Myocyte (in vitro differentiated cells): ENCODE data around the gene FAM124A. TPM values are rescaled to one million over a fixed set of nuclear protein-coding genes. Genes with fewer than 3 reads are reported as not detected.
A peak's percentile ranks its signal among the peaks of the same experiment; 100 is the strongest.

ENCODE experiments used
- DNase-seq: peaks from one replicate; pipeline ENCODE4 v3.0.0-alpha.2; 2012; ENCODE audit warnings: low read depth
- total RNA-seq: library from RNA; depleted of rRNA; stranded (reverse); fragments of >200 nt; gene quantifications from 2 replicates; pipeline ENCODE4 v1.2.3, GENCODE V29; 2014

The FAM124A gene
- total RNA-seq, 1 donor from 2014 or later = 0.05 TPM

- DNase-seq = no peak
Observed at GRCh38 chr13:51303882-51304281, 81.7 kb downstream of the FAM124A start.

- DNase-seq = no peak
Observed at GRCh38 chr13:51305271-51305967, 83.2 kb downstream of the FAM124A start.

- no peak for DNase-seq
Observed at GRCh38 chr13:51308781-51309180, 86.6 kb downstream of the FAM124A start.

- DNase-seq = peak; percentile 13
Observed at GRCh38 chr13:51311231-51311630, 89.0 kb downstream of the FAM124A start.

GRCh38 chr13:51311957-51312520 lies 89.8 kb downstream of the FAM124A start:
- no peak for DNase-seq

GRCh38 chr13:51313619-51314018 lies 91.4 kb downstream of the FAM124A start:
- no peak for DNase-seq

DNA sequence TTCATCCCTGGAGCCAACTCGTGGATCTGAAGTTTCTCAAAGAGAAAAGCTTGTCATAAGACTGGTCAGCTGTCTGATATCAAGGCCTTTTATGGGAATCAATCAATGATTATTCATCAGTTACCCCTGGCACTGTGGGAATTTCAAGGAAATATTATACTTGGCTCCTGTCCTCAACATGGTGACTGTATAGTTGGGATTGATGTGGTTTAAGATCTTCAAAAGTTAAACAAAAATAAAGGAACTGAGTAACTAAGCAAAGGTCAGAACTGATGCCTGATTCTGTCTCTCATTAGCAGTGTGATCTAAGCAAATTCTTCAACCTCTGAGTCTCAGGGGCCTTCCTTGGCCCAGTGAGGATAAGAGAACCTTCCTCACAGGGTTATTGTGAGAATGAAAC lies 95.1 kb downstream of the FAM124A start:
- no peak for DNase-seq

GRCh38 chr13:51318015-51318414 lies 95.8 kb downstream of the FAM124A start:
- DNase-seq = no peak

GRCh38 chr13:51318876-51319275 lies 96.7 kb downstream of the FAM124A start:
- no peak for DNase-seq

DNA sequence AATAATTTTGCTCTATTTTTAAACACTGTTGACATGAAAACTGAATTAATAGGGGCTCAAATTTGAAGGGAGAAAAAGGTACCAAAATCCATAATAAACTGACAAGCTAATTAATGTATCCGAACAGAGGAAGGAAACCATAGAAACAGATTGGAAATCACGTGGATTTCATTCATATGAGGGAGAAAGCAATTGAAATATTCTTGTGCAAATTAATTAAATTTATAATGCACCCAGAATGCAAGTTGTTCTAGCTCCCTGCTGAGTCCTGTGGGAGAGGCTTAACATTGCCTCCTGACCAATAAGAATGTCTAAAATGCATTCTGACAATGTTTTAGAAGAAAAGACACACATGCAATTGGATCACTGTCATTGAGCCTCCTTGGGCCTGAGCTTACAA lies 99.6 kb downstream of the FAM124A start:
- DNase-seq = no peak

DNA sequence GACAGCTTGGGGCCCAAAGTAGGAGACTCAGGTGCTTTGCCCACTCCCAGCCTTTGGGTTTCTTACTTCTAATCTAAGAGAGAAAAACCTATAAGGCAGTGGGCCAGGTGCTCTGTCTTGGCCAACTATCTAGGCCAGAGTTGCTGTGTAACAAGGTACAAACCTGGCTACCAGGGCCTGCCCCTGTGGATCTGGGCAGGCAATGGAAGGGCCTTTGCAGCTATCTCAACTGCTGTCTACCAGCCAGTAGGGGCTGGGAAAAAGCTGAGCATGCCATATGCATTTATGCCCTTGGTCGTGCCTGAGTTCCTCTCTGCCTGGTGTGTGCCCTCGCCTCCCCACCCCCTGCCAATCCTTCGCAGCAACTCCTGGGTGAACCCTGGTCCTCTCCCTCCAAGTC lies 100.6 kb downstream of the FAM124A start:
- DNase-seq = no peak

DNA sequence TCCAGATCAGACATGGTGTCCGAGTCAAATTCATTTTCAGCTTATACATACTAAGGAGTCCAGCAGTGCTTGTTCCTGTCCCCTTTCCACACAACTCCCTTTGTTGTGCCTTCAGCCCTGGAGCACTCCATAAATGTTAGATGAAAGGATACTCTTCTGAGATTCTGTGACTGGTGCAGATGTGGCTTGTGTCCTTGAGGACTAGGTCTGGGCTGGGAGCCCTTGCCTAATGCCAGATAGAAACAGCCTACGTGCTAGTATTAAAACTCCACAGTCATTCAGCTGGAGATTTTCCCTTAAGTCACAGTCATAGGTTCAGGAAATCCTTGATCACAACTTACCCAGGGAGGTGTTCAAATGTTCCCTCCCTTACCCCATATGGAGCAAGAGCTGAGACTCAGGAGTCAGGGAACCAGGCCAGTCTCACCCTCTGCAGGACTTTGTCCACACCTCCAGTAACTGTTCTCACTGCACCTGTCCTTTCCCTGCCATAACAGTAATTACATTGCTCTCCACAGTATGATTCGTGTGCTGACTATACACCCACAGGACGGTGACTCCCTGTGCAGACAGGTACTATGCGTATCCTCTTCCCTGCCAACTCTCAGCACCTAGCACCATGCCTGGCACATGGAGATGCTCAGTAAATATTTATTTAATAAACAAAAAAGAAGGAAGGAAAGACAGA lies 101.8 kb downstream of the FAM124A start:
- DNase-seq = no peak

DNA sequence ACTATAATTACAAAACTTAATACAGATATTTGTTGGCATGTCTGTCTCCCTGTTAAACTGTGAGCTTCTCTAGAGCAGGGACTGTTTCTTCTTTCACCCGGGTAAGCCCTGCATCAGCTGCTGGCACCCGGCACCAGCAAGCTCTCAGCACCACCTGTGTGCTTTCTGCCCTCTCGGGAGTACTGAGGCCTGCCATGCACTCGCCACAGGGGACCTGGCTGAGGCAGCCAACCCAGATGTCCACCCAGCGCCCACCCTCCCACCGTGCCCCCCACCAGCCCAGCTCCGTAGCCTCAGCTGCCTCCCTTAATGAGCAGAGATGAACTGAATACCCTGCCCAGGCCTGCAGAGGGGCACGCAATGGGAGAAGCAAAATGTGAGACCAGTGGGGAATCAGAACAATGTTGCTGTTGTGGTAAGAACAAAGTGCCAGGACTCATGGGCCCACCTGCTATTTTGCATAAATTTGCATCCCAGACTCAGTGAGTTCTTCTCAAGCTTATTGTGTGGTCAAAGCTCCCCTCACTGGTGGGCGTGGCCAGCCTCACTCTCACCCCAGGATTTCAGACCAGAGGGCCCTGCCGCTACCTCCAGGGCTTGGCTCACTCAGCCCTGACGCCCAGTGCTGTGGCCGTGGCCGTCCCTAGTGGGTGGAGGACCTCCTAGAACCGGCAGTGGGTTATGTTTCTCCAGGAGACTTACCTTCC lies 102.7 kb downstream of the FAM124A start:
- DNase-seq = no peak

- no peak for DNase-seq
Observed at GRCh38 chr13:51325837-51326236, 103.6 kb downstream of the FAM124A start.

- DNase-seq = no peak
Observed at GRCh38 chr13:51326777-51327176, 104.6 kb downstream of the FAM124A start.

GRCh38 chr13:51327961-51328360 lies 105.8 kb downstream of the FAM124A start:
- no peak for DNase-seq

GRCh38 chr13:51328488-51328887 lies 106.3 kb downstream of the FAM124A start:
- no peak for DNase-seq

GRCh38 chr13:51329606-51330005 lies 107.4 kb downstream of the FAM124A start:
- DNase-seq = no peak

GRCh38 chr13:51330791-51331190 lies 108.6 kb downstream of the FAM124A start:
- DNase-seq = peak; percentile 89

- DNase-seq = peak; percentile 61
Observed at GRCh38 chr13:51331354-51331861, 109.2 kb downstream of the FAM124A start.

DNA sequence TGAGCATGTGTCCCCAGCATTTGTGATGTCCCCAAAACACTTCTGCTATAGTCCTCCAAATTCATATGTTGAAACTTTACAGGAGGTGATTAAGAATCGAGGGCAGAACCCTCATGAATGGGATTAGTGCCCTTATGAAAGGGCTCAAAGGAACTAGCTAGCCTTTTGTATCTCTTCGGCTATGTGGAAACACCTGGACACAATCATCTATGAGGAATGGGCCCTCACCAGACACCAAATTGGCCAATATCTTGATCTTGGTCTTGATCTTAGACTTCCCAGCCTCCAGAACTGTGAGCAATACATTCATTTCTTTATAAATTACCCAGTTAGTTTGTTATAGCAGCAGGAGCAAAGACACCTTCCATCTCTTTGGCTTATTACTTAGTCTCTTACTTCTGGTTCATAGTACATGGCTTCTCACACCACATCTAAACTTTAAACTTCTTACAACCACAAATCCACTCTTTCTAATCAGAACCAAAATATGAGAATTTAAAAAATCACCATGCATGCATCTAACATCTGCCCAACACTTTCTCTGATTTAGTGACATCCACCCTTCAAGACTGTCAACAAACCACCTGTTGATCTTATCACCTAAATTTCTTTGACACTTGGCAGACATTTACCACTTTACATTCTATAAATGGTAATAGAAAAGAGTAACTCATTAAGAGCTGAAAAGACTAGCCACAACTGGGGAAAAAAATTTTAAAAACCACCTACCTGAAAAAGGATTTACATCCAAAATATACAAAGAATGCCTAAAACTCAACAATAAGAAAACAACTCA lies 110.6 kb downstream of the FAM124A start:
- no peak for DNase-seq
